ENCODE measurements around the gene TNFAIP1.

TNFAIP1 gene

DNA sequence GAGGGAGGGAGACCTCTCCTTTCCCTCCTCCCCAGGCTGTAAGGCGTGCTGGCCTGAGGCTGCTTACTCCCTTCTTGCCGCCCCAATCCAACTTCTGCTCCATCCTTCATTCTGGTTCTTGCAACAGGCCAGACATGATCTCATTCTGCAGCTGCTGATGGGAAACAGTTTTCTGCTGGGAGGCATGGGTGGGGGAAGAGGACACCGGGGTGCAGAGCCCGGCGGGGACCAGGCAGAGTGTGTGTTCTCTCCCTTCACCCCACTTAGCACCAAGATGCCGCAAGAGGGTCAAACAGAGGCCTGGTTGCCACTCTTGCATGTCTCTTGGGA is 37.3 kb downstream of the TNFAIP1 start:
- Histone ChIP-seq H3K4me2 (ENCODE audit: insufficient read depth, low read length) (no peak overlapping the region), H3K79me2 (ENCODE audit: insufficient read depth, low read length) (no peaks in the 10 kb centered on the region), H3K4me3 (ENCODE audit: low read depth in 1 of 2, low read length in 2 of 2) (no peak overlapping the region), H3K9ac (ENCODE audit: low read depth, low read length) (no peak overlapping the region), H3K4me1 (ENCODE audit: insufficient read depth, low read length) (peaks cover 4% of the 10 kb centered on the region; the same call in 1 of the 2 replicates), H3K9me3 (ENCODE audit: insufficient read depth, low read length, severe bottlenecking) (no peaks in the 10 kb centered on the region), H3K27me3 (ENCODE audit: insufficient read depth, low read length, poor library complexity) (no peaks in the 10 kb centered on the region), H3K27ac (ENCODE audit: low read length) (no peak overlapping the region), H3K36me3 (ENCODE audit: insufficient read depth, low read length) (no peaks in the 10 kb centered on the region), H2AFZ (ENCODE audit: low read depth, low read length) (no peak overlapping the region), H4K20me1 (ENCODE audit: insufficient read depth, low read length) (peaks cover 11% of the 10 kb centered on the region)
- ATAC-seq (ENCODE audit: insufficient read depth, low read depth) (no peak), DNase-seq (no peak)
- no peak for TF ChIP-seq EZH2 (IDR thresholded peaks at IDR 0.05; ENCODE audit: borderline replicate concordance, low read depth, low read length, severe bottlenecking)
- TF ChIP-seq, protein P1, sequence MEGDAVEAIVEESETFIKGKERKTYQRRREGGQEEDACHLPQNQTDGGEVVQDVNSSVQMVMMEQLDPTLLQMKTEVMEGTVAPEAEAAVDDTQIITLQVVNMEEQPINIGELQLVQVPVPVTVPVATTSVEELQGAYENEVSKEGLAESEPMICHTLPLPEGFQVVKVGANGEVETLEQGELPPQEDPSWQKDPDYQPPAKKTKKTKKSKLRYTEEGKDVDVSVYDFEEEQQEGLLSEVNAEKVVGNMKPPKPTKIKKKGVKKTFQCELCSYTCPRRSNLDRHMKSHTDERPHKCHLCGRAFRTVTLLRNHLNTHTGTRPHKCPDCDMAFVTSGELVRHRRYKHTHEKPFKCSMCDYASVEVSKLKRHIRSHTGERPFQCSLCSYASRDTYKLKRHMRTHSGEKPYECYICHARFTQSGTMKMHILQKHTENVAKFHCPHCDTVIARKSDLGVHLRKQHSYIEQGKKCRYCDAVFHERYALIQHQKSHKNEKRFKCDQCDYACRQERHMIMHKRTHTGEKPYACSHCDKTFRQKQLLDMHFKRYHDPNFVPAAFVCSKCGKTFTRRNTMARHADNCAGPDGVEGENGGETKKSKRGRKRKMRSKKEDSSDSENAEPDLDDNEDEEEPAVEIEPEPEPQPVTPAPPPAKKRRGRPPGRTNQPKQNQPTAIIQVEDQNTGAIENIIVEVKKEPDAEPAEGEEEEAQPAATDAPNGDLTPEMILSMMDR (IDR thresholded peaks at IDR 0.05; ENCODE audit: borderline replicate concordance, extremely low read depth, low read length, poor library complexity, severe bottlenecking) = no peak

GRCh38 chr17:28379814-28380801 is 44.5 kb downstream of the TNFAIP1 start:
- no peaks in the 10 kb centered on the region for H3K9me3 ChIP-seq (ENCODE audit: insufficient read depth, low read length, severe bottlenecking)
- no peaks in the 10 kb centered on the region for H3K36me3 ChIP-seq (ENCODE audit: insufficient read depth, low read length)
- H3K4me1 ChIP-seq (ENCODE audit: insufficient read depth, low read length) = peaks cover 16% of the 10 kb centered on the region
- no peak overlapping the region for H3K9ac ChIP-seq (ENCODE audit: low read depth, low read length)
- no peak overlapping the region for H3K4me2 ChIP-seq (ENCODE audit: insufficient read depth, low read length)
- DNase-seq = no peak
- H2AFZ ChIP-seq (ENCODE audit: low read depth, low read length) = no peak overlapping the region
- H4K20me1 ChIP-seq (ENCODE audit: insufficient read depth, low read length) = no peaks in the 10 kb centered on the region
- H3K4me3 ChIP-seq (ENCODE audit: low read depth in 1 of 2, low read length in 2 of 2) = no peak overlapping the region
- H3K79me2 ChIP-seq (ENCODE audit: insufficient read depth, low read length) = no peaks in the 10 kb centered on the region
- no peaks in the 10 kb centered on the region for H3K27me3 ChIP-seq (ENCODE audit: insufficient read depth, low read length, poor library complexity)
- no peak for TF ChIP-seq EZH2 (IDR thresholded peaks at IDR 0.05; ENCODE audit: borderline replicate concordance, low read depth, low read length, severe bottlenecking)
- TF ChIP-seq, protein P1 (IDR thresholded peaks at IDR 0.05; ENCODE audit: borderline replicate concordance, extremely low read depth, low read length, poor library complexity, severe bottlenecking) = no peak
- ATAC-seq (ENCODE audit: insufficient read depth, low read depth) = no peak
- no peak overlapping the region for H3K27ac ChIP-seq (ENCODE audit: low read length)

DNA sequence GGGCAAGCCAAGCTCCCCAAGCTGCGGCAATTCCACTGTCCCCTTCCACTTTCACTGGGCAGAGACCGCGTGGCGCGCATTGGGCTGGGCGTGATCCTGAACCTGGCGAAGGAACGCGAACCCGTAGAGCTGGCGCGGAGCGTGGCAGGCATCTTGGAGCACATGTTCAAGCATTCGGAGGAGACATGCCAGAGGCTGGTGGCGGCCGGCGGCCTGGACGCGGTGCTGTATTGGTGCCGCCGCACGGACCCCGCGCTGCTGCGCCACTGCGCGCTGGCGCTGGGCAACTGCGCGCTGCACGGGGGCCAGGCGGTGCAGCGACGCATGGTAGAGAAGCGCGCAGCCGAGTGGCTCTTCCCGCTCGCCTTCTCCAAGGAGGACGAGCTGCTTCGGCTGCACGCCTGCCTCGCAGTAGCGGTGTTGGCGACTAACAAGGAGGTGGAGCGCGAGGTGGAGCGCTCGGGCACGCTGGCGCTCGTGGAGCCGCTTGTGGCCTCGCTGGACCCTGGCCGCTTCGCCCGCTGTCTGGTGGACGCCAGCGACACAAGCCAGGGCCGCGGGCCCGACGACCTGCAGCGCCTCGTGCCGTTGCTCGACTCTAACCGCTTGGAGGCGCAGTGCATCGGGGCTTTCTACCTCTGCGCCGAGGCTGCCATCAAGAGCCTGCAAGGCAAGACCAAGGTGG is 45.7 kb downstream of the TNFAIP1 start:
- Histone ChIP-seq H2AFZ (ENCODE audit: low read depth, low read length) (no peak overlapping the region), H3K4me1 (ENCODE audit: insufficient read depth, low read length) (peaks cover 21% of the 10 kb centered on the region), H4K20me1 (ENCODE audit: insufficient read depth, low read length) (no peaks in the 10 kb centered on the region), H3K4me2 (ENCODE audit: insufficient read depth, low read length) (no peak overlapping the region), H3K27ac (ENCODE audit: low read length) (no peak overlapping the region), H3K36me3 (ENCODE audit: insufficient read depth, low read length) (no peaks in the 10 kb centered on the region), H3K9ac (ENCODE audit: low read depth, low read length) (no peak overlapping the region), H3K9me3 (ENCODE audit: insufficient read depth, low read length, severe bottlenecking) (no peaks in the 10 kb centered on the region), H3K4me3 (ENCODE audit: low read depth in 1 of 2, low read length in 2 of 2) (no peak overlapping the region), H3K79me2 (ENCODE audit: insufficient read depth, low read length) (no peaks in the 10 kb centered on the region), H3K27me3 (ENCODE audit: insufficient read depth, low read length, poor library complexity) (no peaks in the 10 kb centered on the region)
- no peak for TF ChIP-seq EZH2 (IDR thresholded peaks at IDR 0.05; ENCODE audit: borderline replicate concordance, low read depth, low read length, severe bottlenecking)
- TF ChIP-seq, protein P1 (IDR thresholded peaks at IDR 0.05; ENCODE audit: borderline replicate concordance, extremely low read depth, low read length, poor library complexity, severe bottlenecking) = no peak
- ATAC-seq (ENCODE audit: insufficient read depth, low read depth) (no peak), DNase-seq (no peak)
